Activated CD8-positive, alpha-beta memory T cell treated with anti-CD3 and anti-CD28 coated beads, Interleukin-2, amount 50 U/mL, for 24 hours (primary cell): ENCODE data around the gene CCDC51.
"Not testable (repeated sequence)": the region's sequence is repeated elsewhere in the genome, so short reads cannot be mapped to it uniquely, and the experiment has no call there.

Experiments used
- DNase-seq: peaks from one replicate; pipeline ENCODE4 v3.0.0-alpha.2; 2020; ENCODE audit errors: extremely low read depth

CCDC51 gene

DNA sequence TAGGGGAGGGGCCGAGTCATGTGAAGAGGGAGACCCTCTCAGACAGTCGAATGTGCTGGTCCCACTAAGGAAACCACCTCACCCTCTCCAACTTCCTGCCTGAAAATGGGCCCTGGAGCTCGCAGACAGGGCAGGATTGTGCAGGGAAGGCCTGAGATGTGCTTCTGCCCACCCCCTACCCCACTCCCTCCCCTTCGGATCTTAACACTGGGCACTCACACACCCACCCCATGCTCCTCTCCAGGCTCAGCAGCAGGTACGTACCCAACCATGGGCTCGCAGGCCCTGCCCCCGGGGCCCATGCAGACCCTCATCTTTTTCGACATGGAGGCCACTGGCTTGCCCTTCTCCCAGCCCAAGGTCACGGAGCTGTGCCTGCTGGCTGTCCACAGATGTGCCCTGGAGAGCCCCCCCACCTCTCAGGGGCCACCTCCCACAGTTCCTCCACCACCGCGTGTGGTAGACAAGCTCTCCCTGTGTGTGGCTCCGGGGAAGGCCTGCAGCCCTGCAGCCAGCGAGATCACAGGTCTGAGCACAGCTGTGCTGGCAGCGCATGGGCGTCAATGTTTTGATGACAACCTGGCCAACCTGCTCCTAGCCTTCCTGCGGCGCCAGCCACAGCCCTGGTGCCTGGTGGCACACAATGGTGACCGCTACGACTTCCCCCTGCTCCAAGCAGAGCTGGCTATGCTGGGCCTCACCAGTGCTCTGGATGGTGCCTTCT, 26.6 kb upstream of the CCDC51 start:
- no peak for DNase-seq

DNA sequence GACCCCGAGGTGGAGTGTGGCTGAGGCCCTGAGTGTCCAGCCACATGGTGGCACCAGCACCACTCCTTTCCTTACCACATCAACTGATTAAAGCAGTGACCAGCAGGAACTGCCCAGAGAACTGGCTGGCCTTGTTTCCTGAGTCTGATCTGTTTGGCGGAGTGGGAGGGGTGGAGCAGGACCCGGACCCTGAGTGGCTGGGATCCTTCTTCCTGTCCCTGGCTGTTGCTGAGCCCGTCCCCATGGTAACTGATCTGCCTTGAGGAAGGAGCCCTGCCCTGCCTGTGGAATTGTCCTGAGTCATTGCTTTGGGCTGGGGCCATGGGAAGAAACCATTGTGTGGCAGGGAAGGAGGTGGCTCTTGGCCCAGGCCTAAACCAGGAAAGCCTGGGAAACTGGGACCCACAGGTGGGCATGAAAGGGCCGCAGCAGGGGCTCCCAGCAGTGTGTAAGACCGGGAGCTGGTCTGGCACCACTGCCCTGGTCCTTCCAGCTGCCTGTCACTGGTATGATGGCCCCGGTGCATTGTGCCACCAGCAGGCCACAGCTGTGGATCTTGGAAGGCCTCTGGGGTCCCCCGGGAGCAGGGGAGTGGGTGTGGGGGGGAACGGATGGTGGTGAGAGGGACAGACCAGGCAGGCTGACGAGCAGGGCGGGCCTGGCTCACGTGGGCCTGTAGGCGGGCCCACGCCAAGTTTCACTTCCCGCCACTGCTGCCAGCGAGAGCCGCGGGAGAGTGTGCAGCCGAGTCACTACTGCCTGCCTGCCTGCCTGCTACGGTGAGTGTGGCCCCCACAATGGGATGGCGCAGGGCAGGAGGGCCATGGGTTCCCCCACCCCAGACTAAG, 25.8 kb upstream of the CCDC51 start:
- DNase-seq = no peak

DNA sequence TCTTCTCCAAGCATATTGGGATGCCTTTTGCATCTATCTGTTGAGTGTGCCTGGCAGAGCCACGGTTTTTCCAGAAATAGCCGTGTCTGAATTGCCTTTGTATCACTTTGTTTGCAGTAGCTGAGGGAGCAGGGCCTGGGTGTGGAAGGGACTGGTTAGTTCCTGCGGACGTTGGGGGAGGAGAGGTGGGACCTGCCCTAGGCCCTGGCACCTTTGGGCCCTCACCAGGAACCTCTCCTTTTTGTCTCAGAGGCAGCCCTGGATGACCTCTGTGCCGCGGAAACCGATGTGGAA, 25.3 kb upstream of the CCDC51 start:
- DNase-seq = no peak

DNA sequence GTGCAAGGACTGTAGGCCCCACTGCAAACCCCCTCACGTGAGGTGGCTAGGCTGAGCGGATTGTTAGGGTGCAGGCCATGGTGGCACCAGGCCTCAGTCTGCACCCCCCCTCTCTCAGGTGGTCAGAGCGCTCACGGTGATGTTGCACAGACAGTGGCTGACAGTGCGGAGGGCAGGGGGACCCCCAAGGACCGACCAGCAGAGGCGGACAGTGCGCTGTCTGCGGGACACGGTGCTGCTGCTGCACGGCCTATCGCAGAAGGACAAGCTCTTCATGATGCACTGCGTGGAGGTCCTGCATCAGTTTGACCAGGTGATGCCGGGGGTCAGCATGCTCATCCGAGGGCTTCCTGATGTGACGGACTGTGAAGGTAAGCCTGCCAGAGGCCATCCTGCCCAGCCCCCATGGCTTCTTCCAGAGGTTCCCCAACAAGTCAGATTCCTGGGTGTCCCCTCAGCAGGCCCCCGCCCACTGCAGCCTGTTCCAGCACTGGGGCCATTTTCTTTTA, 24.8 kb upstream of the CCDC51 start:
- DNase-seq = no peak

DNA sequence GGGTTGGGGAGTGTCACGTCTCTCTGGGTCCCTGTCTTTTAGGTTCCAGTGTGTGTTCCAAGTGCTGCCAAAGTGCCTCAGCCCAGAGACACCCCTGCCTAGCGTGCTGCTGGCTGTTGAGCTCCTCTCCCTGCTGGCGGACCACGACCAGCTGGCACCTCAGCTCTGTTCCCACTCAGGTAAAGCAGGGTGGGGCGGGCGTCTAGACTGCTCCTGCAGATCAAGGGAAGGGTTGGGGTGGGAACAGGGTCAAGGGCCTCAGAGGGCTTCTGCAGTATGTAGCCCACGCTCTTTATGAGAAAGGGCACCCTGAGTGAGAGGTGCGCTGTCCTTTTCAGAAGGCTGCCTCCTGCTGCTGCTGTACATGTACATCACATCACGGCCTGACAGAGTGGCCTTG, 23.8 kb upstream of the CCDC51 start:
- DNase-seq = no peak

DNA sequence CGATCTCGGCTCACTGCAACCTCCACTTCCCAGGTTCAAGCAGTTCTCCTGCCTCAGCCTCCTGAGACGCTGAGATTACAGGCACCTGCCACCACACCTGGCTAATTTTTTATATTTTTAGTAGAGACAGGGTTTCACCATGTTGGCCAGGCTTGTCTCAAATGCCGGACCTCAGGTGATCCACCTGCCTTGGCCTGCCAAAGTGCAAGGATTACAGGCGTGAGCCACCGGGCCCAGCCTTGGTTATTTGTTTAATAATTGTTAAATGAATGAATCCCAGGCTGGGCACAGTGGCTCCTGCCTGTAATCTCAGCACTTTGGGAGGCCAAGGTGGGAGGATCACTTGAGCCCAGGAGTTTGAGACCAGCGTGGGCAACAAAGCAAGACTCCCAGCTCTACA, 21.8 kb upstream of the CCDC51 start:
- DNase-seq = not testable (repeated sequence)

DNA sequence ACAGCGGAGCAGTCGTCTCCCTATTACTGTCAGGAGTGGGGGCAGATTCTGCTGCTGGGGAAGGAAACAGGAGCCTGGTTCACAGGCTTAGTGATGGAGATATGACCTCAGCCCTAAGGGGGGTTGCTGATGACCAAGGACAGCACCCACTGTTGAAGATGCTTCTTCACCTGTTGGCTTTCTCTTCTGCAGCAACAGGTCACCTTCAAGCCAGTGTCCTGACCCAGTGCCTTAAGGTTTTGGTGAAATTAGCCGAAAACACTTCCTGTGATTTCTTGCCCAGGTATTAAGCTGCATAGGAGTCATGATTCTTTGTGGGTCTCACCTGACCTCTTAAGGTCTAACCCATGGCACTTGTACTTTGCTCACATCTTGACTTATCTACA, 20.6 kb upstream of the CCDC51 start:
- DNase-seq = no peak

DNA sequence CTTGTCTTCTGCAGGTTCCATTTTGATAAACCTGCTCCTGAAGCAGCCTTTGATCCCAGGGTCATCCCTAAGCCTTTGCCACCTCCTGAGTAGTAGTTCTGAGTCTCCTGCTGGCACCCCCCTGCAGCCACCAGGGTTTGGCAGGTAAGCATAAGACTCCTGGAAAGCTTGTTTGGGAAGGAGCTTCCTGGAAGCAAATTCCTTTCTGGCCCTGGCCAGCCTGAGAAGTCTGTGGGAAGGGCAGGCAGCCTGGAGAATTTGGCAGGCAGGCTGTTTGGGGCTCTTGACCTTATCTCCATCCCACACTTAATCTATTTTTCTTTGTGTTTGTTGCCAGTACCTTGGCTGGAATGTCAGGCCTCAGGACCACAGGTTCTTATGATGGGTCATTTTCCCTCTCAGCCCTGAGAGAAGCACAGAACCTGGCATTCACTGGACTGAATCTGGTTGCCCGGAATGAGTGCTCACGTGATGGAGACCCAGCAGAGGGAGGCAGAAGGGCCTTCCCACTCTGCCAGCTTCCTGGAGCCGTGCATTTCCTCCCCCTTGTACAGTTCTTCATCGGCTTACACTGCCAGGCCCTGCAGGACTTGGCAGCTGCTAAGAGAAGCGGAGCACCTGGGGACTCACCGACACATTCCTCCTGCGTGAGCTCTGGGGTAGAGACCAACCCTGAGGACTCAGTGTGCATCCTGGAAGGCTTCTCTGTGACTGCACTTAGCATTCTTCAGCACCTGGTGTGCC, 20.0 kb upstream of the CCDC51 start:
- no peak for DNase-seq

DNA sequence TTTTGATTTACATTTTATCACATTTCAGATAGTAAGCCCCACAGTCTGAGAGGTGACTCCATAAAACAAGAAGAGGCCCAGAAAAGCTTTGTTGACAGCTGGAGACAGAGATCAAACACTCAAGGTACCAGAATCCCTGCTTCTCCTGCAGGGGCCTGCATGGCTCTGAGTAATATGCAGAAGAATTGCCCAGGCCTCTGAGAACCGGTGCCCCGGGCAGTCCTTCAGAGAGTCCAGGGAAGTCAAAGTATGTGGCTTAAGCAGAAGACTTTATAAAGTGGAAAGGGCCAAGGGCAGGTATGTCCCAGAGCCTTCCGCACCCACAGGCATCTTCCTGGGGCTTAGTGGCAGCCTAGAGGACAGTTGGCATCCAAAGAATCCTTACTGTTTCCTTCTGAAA, 19.4 kb upstream of the CCDC51 start:
- no peak for DNase-seq

DNA sequence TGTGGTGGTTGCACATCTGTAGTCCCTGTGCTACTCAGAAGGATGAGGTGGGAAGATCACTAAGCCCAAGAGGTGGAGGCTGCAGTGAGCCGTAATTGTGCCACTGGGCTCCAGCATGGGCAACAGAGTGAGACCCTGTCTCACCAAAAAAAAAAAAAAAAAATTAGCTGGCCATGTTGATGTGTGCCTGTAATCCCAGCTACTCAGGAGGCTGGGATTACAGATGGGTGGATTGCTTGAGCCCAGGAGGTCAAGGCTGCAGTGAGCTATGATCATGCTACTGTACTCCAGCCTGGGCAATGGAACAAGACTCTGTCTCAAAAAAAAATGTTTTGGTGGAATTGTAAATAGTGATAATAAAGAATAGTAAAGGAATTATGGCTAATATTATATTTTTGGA, 16.5 kb upstream of the CCDC51 start:
- no peak for DNase-seq

DNA sequence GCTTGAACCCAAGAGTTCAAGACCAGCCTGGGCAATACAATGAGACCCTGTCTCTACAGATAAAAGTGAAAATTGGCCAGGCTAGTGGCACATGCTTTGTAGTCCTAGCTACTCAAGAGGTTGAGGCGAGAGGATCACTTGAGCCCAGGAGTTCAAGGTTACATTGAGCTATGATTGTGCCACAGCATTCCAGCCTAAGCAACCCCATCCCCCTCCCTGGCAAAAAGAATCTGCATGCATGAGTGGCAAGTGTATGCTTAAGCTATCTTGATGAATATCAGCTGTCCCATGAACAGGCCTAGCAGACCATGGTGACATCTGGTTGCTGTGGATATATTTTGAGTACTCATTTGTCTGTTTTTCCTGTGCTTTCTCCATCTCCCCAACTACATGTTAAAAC, 11.4 kb upstream of the CCDC51 start:
- DNase-seq = no peak

DNA sequence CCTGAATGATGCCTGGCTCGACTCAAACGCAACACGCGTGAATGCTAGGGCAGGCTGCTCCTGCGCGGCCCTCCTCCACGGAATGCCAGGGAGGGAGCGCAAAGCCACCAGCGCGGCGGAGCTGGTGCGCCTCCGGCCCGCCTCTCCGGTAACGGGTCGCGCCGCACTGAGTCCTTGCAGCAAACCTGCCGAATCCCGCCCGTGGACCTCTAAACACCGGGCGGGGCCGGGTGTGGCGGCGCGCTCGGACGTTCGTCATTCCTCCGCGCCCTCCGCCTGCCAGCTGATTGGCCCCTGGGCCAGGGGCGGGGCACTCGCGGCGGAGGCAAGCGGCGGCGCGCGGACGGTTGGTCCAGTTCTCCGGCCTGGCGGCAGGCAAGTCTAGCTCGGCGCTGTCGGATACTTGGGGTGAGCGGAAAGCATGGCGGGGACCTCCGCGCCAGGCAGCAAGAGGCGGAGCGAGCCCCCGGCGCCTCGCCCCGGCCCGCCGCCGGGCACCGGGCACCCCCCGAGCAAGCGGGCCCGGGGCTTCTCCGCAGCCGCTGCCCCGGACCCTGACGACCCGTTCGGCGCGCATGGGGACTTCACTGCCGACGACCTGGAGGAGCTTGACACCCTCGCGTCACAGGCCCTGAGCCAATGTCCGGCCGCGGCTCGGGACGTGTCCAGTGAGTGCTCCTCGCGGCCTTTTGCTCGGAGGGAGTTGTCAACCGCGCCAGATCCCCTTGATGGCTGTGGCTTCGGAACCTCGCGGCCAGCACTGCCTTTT, 6.7 kb upstream of the CCDC51 start, which contains the start of gene ATRIP:
ATRIP (plus strand) TSS at position 313 of the 769 bp plus-strand sequence; CDS start at position 422, 109 bp downstream.
- peak; percentile 62 for DNase-seq

DNA sequence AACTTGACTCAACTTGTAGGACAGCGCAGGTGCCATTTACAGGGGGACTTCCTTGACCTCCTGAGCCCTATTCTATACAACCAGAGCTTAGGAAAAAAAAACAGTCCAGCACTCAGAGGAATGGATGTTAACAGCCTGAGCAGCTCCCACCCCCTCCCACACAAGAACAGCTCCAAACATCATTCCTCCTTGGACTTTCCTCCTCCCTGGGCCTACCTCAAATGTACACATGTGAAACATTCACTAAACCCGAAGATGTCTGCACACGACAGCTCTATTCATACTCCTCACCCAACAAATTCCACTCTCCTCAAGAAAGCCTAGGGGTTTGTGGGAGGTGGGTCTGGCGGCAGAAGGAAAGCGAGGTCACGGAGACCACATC, 6.1 kb upstream of the CCDC51 start:
- DNase-seq = no peak

DNA sequence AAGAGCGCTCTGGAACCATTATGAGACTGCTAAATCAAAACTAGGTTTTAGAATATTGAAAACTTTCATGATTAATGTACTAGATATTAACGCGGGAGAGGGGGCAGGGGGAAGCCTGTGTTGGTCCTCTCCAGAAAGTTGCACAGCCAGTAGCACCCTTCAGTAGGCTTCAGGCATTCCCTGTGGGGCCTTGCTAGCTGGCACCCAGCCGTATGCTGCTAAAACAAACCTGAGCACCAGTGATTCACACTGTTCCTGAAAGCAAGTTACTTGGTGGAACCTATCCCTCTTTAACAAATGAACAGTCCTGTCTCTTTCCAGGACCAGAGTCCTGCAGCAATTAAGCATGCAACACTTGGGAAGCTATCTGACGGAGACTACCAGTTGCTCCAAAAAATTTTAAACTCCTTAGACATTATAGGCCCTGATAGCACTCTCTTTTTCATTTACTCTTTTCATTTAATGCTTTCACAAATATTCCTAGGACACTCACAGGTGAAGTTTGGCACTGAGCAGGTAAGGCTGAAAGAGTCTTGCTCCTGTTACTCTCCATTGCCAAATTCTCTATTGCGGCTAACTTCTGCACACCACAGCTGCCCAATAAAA, 5.5 kb upstream of the CCDC51 start:
- no peak for DNase-seq

DNA sequence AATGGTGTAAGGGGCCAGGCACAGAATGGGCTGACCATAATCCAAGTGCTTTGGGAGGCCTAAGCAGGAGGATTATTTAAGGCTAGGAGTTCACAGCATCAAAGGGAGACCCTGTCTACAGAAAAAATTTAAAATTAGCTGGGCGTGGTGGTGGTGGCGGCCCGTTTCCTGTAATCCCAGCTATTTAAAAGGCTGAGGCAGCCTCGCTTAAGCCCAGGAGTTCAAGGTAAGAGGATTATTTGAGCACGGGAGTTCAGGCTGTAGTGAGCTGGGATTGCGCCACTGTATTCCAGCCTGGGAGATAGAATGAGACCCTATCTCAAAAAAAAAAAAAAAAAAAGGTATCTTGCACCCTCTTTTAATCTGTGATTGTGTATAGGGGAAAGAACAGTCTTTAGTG, 2.0 kb upstream of the CCDC51 start:
- no peak for DNase-seq

DNA sequence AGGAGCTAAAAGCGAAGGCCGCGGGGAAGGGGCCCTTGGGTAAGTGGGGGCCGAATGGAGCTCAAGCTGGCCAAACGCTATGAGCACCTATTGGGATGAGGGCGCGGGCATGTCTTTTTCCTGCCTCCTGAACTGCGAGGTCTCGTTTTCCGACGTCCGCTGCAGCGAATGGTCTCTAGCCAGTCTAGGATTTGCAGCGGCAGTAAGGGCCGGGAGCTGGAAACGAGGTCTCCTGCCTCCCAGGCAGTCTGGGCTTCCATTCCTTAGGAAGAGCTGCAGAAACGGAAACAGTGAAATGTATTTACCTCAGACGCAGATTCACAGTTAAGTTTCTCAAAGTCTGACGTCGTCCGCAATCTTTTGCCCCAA, 655 bp upstream of the CCDC51 start:
- no peak for DNase-seq

DNA sequence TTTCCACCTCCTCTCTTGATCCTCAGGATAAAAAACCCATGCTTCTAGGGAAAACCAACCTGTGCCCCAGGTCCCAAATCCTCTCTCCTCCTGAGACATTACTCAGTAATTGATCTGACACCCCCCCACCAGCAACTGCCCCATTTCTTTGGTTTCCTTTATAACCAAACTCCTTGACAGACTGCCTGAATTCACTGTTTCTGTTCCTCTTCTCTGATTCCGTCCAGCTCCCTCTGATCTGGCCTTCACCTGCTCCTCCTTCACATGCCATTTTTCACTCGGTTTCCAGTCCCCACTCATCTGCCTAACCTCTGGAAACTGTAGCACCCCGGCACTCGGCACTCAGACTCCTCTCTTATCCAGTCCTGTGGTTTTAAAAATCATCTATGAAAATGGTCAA, 2.1 kb downstream of the CCDC51 start:
- no peak for DNase-seq

DNA sequence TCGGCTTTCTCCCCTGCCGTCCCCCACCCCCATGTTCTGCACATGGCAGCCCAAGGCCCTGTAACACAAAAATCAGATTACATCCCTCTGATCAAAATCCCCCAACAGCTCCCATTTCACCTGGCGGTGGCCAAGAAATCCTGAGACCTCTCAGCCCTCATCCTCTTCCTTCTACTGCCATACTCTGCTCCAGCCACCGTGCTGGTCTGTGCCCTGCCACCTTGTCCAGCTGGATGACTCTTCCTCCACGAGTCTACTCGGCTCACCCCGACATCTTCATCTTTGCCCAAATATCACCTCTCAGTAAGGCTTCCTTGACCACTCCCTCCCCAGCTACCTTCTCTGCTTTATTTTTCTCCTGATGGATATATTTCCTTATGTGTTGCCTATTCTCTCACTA, 3.1 kb downstream of the CCDC51 start:
- no peak for DNase-seq

DNA sequence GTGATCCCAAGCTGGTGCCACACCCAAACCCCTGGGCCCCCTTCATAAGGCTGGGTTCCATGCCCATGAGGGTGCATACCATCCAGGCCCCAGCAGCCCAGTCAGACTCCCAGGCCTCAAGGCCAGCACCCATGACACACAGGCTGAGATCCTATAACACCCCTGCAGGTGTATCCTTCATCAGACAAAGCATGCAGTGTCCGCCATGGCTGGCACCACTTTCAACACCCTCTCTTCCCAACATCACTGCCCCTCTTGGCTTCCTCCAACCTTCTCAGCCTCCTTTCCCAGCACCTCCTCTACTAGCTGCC, 3.5 kb downstream of the CCDC51 start:
- DNase-seq = no peak

DNA sequence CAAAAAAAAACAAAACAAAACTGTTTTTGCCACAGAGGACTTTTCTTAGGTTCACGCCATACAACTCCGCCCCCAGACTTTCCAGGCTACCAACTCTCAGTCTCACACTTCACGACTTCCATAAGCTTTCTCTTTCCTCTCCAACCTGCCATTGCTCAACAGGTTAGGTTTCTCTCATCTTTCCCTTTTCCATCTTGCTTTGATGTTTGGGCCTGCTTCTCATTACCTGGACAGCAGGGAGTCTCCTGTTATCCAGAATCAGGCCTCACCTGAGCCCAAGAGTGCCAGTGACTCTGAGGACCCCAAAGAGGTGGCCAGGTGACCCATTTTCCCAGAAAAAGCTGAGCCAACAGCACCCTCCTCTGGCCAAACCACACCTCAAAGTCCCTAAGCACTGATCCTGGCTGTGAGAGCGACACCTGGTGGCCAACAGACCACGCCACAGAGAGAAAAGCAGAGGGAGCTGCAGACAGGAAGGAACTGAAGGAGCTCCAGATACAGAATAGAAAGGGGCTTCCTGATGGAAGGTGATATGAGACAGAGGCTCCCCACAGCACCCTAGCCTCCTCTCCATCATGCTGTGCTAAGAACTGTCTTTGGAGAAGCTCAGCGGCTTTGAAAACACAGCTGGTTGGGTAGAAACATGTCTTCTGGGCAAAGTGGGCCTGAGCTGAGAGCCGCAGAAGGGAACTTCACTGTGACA, 4.0 kb downstream of the CCDC51 start:
- peak; percentile 68 for DNase-seq

DNA sequence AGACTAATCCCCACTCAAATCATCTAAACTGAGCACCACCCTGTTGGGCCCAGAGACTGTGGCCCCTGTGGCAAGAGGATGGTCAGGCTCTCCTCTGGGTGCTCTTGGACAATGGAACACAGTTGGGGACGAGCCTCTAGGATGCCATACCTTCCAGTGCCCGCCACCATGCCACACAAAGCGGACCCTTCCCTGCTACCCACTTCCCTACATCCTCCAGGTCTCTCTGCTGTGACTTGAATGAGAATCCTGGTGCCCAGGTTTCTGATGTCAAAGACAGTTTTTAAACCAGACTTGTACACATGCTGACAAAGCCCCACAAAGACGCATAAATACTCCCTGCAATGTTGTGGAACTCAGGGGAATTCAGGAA, 4.7 kb downstream of the CCDC51 start:
- no peak for DNase-seq
